Fibroblast of pulmonary artery (primary cell): ENCODE results near the gene EPM2A.
A peak's percentile ranks its signal among the peaks of the same experiment; 100 is the strongest.

Source experiments
- DNase-seq: peaks from one replicate; pipeline ENCODE4 v3.0.0-alpha.2; 2010; ENCODE audit warnings: low read depth
- H3K4me3 ChIP-seq: replicated peaks from 2 replicates; pipeline ENCODE4 v1.5.1; 2011; ENCODE audit warnings: low read depth, mild to moderate bottlenecking, control low read depth, low read length, moderate library complexity
- CTCF ChIP-seq: IDR thresholded peaks from 2 replicates; pipeline ENCODE4 v1.5.1; 2011; ENCODE audit warnings: mild to moderate bottlenecking, control low read depth, low read length, inconsistent platforms; ENCODE audit errors: missing control alignments

Gene EPM2A

GRCh38 chr6:145731447-145731846 lies 3.9 kb downstream of the EPM2A start:
- DNase-seq: peak; percentile 10
- no peak overlapping the region for H3K4me3 ChIP-seq
- no peak for TF ChIP-seq CTCF

DNA sequence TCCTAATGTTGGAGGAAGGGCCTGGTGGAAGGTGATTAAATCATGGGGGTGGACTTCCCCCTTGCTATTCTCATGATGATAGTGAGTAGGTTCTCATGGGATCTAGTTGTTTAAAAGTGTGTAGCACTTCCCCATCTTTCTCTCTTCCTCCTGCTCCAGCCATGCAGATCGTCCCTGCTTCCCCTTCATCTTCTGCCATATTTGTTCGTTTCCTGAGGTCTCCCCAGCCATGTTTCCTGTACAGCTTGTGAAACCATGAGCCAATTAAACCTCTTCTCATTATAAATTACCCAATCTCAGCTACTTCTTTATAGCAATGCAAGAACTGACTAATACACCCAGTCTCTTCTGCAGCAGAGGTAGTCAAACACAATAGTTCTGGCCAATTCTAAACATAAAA lies 5.4 kb downstream of the EPM2A start:
- no peak for DNase-seq
- H3K4me3 ChIP-seq: no peak overlapping the region
- TF ChIP-seq CTCF: no peak

GRCh38 chr6:145728444-145729385 lies 6.6 kb downstream of the EPM2A start:
- no peak overlapping the region for H3K4me3 ChIP-seq
- DNase-seq: no peak
- no peak for TF ChIP-seq CTCF

DNA sequence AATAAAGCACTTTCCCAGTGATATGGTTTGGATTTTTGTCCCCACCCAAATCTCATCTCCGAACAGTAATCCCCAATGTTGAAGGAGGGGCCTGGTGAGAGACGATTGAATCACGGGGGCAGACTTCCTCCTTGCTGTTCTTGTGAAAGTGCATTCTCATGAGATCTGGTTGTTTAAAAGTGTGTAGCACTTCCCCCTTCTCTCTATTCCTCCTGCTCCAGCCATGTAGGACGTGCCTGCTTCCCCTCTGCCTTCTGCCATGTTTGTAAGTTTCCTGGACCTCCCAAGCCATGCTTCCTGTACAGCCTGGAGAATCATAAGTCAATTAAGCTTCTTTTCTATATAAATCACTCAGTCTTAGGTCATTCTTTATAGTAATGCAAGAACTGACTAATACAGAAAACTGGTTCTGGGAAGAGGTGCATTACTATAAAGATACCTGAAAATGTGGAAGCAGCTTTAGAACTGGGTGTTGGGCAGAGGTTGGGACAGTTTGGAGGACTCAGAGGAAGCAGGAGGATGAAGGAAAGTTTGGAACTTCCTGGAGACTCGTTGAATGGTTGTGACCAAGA lies 7.4 kb downstream of the EPM2A start:
- no peak for DNase-seq
- H3K4me3 ChIP-seq: no peak overlapping the region
- TF ChIP-seq CTCF: no peak

DNA sequence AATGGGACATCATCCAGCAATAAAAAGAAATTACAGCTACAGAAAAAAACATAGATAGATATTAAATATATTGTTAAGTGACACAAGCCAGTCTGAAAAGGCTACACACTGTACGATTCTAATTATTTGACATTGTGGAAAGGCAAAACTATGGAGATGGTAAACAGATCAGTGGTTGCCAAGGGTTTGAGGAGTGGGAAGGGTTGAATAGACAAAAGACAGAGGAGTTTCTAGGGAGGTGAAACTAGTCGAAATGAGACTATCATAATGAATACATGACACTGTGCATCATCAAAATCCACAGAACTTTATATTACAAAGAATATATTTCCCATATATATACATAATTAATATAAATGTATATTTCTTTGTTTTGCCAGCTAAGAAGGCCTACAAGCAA lies 9.8 kb downstream of the EPM2A start:
- no peak overlapping the region for H3K4me3 ChIP-seq
- no peak for DNase-seq
- TF ChIP-seq CTCF: no peak

DNA sequence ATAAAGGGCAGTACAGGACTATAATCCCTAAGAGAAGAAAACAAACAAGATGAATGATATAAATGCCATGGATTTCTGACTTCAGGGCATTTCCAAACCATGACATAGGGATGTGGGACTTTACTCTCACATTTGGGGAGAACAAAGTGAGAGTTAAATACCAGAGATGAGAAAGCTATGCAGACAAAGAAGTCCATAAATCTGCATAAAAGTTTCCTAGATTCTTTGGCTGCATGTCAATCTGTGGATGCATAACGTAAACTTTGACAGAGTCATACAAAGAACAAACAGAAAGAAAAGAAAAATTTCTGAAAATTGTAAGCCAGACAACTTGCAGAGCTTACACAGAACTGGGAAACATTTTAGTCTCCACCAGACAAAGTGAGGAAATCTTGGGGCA lies 11.7 kb downstream of the EPM2A start:
- DNase-seq: no peak
- TF ChIP-seq CTCF: no peak
- H3K4me3 ChIP-seq: no peak overlapping the region
